ENCODE data around the gene KCNMA1.

- TF ChIP-seq JUND (IDR thresholded peaks at IDR 0.05; ENCODE audit: low read depth, low read length) (no peak), CTCF (IDR thresholded peaks at IDR 0.05 in 2 of 3, conservative IDR thresholded peaks at IDR 0.05 in 1 of 3; ENCODE audit: control insufficient read depth in 2 of 3, extremely low read depth in 1 of 3, insufficient read depth in 1 of 3, low read depth in 3 of 3, low read length in 3 of 3) (no peak), ETV6 (conservative IDR thresholded peaks at IDR 0.05 in 1 of 2, IDR thresholded peaks at IDR 0.05 in 1 of 2; ENCODE audit: borderline replicate concordance in 1 of 2, low read depth in 1 of 2) (no peak), ZNF274 (IDR thresholded peaks at IDR 0.05; ENCODE audit: insufficient read depth, insufficient read length) (no peak), SIN3A (IDR thresholded peaks at IDR 0.05; ENCODE audit: low read depth, low read length) (no peak), KDM1A (IDR thresholded peaks at IDR 0.05; ENCODE audit: borderline replicate concordance) (no peak)
These were observed 387.6 kb downstream of the KCNMA1 start for GRCh38 chr10:77249901-77250459.
